HG03378 (cell line): ENCODE measurements around the gene SDCBP2.
A peak's percentile ranks its signal among the peaks of the same experiment; 100 is the strongest.

Experiments
- ATAC-seq: cut with Tn5 transposase; IDR thresholded peaks from one replicate; pipeline ENCODE4 v1.9.1; 2021; ENCODE audit warnings: mild to moderate bottlenecking, moderate library complexity; ENCODE audit not compliant: unreplicated experiment

The SDCBP2 gene

DNA sequence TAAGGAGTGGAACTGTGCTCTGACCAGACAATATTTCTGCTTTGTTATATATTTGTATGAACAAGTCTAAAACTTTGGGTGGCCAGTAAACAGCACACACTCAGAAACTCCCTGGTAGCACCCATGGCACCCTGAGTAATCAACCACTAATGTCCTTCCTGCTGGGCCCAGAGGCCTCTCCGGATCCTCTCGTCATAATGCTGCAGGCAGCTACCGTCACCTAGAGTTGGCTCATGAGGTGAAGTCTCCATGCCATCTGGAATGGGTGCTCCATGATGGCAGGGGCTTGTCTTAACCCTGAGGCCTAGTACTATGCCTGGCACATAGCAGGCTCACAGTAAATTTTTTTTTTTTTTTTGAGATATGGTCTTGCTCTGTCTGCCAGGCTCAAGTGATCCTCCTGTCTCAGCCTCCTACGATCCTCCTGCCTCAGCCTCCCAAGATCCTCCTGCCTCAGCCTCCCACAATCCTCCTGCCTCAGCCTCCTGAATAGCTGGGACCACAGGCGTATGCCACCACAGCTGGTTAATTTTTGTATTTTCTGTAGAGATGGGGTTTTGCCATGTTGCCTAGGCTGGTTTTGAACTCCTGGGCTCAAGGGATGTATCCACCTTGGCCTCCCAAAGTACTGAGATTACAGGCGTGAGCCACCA lies 3.0 kb upstream of the SDCBP2 start:
- no peak for ATAC-seq

DNA sequence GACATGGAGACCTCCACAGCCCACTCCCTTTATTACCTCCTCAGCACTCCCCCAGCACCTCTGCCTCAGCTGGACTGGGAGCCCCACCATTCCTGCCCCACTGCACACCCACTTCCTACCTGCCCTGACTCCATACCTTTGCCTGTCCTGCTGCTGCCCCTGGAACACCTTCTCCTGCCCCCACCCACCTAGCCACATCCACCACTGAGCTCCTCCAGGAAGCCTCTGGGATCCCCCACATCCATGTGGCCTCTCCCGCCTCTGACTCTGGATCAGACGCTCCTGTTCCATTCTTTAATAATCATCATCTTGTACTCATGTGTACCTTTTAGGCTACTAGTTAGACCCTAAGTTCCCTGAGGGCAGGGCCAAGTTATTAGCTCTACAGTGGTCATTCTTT lies 2.2 kb upstream of the SDCBP2 start:
- ATAC-seq, result no peak

DNA sequence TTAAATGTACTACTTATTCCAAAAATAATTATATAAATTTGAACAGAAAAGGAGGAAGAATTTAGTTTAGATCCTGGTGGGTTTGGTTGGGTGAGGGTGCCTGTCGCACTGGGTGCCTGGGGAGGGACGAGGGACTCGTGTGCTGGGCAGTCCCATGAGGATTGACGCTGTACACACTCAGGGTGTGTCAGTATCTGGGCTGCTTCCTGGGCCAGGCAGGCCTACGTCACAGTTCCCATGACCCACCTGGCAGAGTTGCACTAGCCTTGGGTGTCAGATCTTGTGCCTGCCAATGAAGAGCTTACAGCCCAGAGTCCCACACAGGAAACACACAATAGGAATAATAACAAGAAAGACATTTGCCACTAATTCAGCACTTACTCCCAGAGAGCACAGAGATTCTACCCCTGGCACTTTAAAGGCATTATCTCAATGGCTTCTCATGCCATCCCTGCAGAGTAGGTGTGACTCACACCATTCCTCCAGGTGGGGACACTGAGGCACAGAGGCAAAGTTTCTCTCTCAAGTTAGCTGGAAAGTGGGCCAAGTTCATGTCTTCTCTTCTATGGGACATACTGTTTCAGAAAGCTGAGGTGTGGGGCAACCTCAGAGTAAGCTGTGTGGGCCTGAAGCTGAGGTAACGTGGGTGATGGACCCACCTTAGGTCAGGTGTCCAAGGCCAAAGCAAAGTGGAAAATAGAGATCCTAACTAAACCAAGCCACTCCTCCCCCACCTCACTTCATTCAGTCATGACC lies 1.3 kb upstream of the SDCBP2 start:
- ATAC-seq, result peak; percentile 47

DNA sequence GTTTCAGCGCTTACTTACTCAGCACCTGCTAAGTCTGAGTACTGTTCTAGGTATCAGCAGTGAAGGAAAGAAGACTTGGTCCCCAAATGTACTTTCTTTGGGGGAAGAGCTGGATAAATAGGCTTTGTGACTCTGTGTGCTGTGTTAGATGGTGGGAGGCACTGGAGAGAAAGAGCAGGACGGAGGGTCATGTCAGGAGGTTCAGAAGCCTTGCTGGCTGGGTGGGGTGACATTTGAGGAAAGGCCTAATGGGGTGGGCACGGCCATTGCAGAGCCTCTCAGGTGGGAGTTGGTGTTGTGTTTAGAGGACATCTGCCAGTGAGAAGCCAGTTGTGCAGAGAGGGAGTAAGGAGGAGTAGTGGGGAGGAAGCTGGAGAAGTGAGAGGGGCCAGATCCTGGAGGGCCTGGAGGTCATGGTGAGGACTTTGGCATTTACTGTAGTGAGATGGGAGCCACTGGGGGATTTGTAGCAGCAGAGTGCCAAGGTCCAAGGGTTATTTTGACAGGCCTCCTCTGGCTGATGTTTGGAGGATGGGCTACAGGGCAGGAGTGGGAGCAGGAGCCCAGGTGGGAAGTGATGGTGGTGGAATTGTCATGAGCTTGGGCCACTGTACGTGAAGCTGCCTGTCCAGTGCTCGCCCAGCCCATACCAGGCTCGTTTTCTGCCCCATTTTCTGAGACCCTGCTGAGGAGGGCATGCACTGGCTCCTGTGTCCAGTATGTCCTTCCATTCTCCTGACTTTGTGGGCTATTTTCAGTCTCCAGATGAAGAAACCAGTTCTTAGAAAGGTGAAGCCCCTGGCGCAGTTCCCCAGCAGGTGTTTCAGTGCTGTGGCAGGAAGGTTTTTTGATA lies 886 bp downstream of the SDCBP2 start:
- no peak for ATAC-seq

DNA sequence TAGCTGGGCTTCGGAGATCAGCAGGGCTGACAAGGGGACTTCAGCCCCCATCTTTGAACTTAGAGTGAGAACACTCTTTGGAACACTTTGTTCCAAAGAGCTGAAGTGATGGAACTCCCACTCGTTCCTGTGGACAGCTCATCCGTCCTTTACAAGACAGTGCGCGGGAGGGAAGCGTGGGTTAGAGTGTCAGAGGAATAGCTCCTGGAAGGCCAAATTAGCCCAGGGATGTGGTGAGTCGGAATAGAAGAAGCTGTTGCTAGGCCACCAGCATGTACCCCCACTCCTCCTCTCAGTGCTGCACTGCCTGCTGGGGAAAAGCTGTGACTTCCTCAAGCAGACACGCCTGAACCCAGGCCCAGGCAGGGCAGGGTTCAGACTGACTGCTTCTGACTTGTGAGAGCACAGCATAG lies 1.7 kb downstream of the SDCBP2 start:
- no peak for ATAC-seq

DNA sequence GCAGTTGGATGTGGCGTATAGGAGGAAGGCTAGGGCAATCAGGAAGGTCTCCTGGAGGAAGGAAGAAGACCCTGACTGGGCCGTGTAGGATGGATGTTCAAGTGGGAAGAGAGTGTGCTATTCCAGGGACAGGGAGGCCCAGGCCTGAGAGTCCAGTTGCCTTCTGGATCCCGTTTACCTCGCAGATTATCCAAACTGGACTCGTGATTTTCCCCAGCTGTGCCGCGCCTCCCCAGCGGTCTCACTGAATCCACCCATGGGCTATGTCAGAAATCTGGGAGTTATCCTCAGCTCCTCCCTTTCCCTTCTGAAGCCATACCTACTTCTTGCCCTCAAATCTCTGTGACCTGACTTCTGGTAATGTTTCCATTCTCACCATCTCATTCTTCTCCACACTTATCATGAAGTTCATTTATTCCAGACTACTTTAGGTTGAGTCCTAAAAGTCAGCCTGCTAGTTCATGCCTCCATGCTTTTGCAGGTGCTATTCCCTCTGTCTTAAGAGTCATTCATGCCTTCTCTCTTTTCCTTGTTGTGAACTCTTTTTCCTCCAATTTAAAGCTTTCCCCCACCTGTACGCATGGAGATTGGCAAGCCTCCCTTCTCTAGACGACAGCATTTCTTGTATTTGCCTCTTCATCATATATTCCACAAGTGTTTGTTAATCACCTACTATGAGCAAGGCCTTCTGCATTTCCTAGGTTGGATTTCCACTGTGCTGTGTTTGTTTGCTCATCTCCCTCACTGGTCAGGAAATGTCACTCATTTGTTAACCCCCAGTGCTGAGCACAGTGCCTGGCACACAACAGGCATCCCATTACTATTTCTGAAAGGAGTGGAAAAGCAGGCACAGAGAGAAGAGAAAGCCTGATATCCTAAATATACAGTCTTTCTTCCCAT lies 2.7 kb downstream of the SDCBP2 start:
- no peak for ATAC-seq

DNA sequence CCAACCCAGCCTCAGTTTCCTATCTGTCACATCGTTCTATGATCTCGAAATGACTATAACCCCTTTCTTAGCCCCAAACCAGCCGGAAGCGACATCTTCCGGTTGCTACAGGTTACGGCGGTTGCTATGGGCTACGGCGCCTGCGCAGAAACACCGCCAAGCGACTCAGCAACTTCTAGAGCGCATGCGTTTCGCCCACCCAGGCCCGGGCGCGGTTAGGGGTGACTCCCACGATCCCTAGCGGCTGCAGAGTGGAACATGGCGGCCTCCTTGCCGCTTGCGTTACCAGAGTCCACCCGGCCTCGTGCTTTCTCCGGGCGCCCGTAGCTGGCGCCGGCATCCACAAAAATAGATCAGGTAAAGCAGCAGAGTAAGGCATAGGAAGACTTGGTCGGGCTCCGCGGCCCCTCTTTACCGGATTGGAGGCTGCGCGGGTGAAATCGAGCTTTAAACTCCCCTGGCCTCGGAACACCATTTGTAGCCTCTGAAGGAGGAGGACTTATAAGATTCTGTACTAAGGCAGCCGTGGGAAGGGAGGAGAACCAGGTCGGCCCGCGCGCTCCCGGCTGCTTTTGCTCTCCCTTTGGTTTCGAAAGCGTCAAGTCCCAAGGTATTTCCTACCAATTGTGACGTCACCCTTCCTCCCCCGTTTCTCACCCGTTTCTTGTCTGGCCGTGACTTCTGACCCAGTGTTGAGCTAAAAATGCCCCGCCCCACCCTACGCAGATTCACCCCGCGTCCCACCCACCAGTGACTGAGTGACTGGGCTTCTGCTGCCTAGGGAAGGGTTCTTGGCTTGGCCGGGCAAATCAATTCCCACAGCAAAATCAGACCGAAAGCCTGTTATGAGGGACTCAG lies 3.5 kb downstream of the SDCBP2 start:
- ATAC-seq, result peak; percentile 76

DNA sequence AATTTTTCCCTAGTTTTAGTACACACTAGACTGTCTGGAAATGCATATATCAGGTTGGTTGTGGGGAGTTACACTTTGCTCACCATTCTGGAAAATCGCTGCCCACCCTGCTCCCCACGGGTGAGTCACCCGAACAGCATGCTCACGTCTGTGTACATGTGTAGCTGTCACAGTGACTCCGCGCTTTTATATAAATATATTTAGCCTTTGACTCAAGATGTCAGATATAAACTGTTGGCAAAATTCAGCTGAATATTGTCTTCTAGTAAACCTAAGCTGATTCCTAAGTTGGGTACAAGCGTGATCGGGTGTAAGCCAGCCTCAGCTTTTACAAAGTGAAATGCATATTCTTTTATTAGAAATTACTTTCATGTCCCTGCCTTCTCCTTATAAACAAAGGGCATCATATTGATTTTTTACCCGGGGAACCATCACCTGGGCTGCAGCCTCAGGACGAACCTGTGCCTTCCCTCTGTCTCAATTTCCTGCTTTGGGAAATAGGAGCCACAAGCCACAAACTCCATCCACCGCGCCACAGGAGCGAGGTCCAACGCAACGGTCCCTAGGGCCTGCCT lies 4.3 kb downstream of the SDCBP2 start:
- ATAC-seq, result no peak

DNA sequence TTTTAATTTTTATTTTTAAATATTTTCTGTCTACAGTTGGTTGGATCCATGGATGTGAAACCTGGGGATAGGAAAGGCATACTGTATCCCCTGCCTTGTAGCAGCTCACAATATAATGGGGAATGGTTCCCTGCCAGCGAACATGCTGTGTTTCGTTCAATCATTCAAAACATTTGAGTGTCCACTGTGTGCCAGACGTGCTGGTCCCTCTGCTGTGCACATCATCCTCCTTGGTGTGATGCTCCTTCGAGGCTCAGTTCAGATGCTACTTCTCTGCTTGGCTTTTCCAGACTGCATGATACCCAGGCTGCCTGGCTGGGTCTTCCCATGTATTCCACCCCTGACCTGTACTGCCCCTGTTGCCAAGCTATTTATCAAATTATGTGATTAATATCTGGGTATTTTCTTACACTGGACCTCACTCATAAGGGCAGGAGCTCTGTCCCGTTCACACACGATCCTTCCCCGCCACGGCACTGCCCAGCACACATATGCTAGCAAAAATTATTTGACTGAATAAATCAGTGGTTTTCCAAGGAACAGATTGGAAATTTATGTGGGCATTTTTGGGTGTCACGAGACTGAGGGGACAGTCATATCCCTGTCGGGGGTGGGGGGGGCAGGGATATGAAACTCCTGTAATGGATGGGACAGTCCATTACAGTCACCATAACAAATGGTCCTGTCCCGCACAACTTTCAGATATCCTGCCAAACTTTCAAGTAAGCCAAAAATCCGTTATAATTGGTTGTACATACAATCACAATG lies 4.9 kb downstream of the SDCBP2 start:
- ATAC-seq, result no peak

DNA sequence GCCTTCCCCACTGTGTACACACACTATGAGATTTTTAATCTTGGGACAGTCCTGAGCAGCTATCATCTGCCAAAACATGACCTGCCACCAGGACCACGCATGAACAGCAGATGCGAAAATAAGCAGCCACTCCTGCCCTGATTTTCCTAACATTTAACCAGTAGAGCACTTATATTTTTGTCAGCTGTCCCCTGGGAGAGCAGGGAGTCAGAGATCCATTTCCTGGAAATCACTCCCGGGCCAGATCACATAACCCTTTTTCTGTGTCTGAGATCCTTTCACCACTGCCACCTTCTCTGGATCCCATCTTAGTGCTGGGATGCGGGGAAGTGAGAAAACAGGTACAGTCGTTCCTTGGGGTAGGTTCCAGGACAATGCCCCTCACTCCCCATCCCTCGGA lies 5.7 kb downstream of the SDCBP2 start:
- ATAC-seq, result no peak

DNA sequence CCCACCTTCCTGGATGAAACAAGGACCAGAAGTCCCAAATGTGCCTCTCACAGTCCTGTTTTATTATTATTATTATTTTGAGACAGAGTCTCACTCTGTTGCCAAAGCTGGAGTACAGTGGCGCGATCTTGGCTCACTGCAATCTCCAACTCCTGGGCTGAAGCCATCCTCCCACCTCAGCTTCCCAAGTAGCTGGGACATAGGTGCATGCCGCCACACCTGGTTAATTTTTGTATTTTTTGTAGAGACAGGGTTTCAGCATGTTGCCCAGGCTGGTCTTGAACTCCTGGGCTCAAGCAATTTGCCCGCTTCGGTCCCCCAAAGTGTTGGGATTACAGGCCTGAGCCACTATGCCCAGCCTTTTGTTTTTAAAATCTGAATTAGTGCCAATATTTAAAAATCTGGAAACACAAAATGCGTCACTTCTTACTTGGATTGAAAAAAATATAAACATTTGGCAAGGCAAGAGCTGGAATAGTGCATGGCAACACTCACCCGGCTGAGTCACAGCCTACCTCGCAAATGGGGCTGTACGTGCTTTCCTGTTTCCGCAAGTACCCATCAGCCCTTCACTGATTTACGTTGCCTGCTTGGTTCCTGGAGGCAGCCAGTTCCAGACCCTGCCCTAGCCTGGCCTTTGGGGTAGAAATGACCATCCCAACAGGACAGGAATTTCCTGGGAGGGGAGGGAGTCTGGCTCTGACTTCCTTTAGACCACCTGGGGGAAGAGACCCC lies 6.3 kb downstream of the SDCBP2 start:
- no peak for ATAC-seq

DNA sequence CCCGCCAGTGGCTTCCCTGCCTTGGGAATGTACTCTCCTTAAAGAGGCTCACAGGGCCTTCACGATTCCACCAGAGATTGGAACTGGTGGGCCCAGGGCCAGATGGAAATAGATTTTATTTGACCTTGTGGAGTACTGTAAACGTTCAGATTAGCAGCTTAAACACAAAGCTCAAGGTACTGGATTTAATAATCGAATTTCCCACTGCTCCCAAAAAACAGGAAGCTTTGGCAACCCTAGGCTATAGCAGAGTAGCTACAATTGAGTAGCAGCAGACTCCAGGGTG lies 7.3 kb downstream of the SDCBP2 start:
- ATAC-seq, result no peak

DNA sequence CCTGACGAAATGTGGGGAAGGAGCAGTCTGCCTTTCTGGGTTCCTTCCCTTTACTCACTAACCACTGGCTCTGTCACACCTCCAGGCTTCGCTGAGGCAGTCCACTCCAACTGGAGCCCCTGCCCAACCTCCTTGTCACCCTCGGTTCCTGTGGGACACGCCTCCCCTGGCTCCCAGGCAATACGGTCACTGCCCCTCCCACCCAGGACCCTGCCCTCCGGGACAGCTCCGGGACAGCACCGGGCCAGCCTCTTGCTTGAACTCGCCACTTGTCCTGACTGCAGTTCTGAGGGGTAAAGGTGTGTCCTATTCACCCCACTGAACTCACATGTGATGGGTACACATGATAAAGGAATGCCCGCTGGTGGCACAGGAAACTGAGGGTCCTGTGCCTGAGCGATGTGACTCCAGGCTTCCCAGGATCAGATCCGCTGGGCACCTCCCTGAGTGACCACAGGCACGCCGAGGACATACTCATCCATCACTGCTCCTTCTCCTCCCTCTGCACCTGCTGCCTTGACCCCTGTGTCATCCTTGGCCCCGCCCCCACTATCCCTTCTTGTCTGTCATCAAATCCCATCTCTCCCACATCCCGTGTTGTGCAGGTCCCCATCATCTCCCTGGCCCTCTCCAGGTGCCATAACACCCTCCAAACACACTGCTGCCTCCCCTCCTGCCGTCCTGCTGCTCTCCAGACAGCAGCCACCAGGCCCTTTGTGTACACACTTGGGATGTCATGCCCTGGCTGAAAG lies 7.9 kb downstream of the SDCBP2 start:
- ATAC-seq, result no peak

DNA sequence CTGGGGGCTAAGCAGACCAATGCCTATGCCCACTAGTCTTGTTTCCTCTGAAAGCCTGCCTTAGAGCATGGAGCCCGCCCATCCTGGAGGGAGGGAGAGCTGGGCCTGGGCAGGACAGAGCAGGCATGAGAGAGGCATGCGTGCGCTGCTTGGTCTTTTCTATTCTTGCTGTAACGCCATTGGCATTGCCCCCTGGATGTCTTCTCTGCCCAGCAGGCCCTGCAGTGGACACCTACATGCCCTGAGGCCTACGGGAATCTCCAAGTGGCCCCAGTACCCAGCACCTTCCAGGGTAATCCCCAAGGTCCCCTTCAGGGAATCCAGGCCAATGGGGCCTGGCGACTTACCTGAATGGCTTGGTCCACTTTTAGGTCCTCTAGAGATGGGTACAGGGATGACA lies 8.9 kb downstream of the SDCBP2 start:
- ATAC-seq, result no peak

DNA sequence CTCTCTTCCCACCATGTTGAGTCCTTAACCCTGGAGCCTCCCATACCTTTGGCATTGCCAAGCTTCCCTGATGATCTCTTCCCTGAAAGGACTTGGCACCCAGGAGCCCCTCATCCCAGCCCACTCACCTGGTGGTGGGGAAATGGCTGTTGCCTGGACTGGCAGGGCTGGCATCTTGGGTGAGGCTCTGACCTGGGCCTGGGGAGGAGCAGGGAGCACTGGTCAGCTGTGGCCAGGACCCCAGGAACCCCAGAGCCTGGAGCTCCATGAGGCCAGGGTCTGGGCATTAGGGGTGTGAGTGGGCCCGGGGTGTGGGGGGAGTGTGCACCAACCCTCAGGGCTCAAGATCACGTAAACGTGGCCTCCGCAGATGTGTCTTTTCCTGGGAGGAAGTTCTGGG lies 9.5 kb downstream of the SDCBP2 start:
- ATAC-seq, result no peak

DNA sequence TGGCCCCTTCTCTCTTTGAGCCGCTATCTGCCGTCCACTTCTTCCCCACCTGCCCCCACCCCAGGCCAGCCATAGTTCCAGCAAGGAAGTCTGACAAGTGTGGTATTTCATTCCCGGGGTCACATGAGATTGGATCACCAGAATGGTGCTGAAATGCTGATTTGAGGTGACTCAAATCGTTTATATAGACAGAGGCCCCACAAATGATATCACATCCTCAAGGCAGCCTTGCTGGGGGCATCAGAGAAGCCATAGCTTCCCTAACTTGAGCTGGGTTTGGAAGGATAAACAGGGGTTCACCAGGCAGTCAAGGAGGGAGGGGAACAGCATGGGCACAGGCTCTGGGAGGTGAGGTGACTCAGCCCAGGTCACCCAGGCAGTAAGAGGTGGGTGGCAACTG lies 9.9 kb downstream of the SDCBP2 start:
- ATAC-seq, result no peak

DNA sequence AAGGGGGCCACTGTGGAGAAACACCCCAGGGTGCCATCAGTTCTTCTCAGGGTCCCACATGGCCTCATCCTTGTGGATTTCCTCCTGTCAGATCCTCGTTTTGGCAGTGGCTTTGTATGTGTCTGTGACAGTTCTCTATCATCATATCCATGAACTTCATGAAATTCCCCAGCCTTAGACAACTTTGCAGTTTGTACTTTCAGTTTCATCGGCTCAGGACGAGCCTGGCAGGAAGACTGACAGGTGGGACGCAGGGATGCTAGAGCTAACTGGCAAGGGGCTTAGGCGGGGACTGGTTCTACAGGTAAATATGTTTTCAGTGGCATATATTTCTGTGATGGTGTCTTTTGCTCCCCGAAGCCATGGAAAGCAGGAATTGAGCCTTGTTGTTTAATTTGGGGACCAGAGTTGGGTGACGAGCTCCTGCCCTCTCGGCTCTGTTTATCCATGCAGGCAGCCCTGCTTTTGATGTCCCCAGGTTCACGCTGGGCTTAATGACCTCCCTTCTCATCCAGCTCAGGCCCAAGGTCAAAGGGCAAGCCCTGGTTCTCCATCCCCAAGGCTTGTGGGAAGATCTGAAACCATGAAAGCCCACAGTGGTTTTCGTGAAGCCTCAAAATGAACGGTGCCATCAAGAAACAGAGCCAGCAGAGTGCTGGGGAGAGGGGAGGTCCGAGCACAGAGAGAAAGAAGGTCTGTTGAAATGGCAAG lies 11.2 kb downstream of the SDCBP2 start:
- no peak for ATAC-seq
